DMS53 (cell line): ENCODE data around the gene GMDS.
A peak's percentile ranks its signal among the peaks of the same experiment; 100 is the strongest.

Experiments
- DNase-seq: peaks from one replicate; lab custom pipeline; 2025; lab: John Stamatoyannopoulos, UW

Gene GMDS

DNA sequence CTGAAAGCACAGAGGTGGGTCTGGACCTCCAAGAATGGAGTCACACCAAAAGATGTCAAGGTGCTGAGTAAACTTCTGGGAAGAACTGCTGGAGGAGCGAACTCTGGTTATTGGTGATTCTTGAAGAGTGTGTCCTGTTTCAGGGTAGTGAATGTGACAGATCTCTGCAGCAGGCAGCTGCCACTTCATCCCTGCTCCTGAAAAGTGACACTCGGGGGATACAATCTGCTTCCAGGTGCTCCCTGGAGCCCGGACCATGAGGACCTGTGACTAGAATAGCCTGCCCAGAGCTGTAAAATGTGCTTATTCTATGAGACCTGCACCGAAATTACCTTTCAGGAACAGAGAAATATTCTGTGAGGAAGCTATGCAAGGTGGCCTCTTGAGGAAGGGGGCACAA is 444.6 kb downstream of the GMDS start:
- no peak for DNase-seq

DNA sequence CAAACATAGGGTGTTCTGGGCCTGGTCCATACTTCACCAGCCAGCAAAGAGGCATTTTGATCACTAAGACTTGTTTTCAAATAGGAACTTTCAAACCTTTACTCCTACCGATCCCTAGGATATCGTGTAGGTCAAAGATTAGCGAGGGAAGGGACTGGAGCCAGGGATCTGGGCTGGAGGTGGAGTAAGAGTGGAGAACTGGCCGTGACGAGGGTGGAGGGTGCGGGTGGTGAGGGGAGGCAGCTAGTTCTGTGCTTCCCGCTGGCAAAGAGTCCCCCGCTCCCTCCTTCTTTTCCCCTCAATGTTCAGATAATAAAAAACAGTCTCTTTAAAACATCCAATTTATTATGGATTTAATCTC is 446.5 kb downstream of the GMDS start:
- DNase-seq: no peak

DNA sequence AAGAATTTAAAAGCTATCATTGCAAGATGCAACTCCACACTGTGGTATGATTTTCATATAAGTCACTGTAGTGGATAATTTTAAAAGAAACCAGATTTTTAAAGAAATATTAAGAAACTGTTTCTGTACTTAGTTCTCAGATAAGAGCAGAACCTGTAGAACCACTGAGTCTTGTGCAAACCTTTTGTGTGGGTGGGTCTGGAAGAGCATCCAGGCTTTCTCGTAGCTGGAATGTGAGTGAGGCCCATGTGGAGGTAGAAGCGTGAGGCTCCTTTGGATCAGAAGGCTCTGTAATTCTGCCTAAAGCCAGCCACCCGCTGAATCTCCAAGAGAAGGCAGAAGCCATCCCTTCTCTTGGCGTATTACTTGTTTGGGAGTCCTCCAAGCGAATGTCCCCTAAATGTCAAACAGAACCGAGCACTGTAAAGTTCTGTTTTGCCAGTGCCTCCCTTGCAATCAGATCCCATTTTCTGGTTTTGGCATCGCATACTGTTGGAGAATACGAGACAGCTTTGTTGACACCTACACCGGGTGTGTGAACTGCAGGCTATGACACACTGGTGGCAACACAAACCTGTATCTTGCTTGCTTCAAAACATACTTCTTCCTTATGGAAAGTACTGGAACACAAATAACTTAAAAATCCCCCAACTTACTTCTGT is 447.0 kb downstream of the GMDS start:
- DNase-seq: no peak

DNA sequence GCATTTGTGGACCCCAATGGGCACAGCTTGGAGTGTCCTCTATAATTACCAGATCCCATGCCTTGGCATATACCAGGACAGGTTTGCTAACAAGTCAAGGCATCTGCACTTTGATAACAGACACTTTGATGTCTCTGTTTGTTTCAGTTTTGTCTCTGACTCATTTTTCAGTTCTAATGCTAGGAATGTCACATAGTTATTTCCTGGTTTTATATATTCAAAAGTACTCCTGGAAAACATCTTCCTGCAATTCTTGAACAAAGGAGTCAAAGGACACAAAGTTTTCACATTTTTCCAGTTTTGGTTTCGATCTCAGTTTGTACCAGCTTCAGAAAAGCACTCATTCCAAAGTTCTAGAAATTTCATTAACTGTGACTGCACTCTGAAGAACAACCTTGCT is 447.6 kb downstream of the GMDS start:
- DNase-seq: peak; percentile 19

DNA sequence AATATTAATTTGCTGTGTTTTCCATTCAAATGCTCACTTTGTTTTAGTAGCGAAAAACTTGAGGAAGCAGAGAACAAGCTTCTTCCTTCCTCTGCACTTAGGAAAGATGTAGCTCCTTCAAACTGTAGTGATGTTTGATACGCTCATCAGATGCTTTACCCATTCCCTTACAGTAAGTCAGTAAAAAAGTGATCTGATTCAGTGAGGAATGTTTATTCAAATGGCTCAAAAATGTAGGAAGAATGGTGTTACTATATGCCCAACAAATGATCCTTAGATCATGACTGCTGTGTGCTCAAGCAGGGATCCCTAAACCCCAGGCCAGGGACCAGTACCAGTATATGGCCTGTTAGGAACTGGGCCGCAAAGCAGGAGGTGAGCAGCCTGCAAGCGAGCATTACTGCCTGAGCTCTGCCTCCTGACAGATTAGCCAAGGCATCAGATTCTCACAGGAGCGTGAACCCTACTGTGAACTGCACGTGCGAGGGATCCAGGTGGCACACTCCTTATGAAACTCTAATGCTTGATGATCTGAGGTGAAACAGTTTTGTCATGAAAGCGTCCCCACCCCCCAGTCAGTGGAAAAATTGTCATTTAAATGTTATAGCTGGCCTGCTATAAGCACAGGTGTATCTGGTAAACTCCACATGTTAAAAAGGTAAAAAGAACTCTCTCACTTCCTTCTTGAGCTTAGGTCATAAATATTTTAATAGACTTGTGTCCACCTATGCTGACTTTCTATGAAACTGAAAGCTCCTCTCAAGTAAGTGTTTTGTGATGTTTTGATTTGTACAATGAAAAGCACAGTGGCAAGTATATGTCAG is 448.5 kb downstream of the GMDS start:
- no peak for DNase-seq

DNA sequence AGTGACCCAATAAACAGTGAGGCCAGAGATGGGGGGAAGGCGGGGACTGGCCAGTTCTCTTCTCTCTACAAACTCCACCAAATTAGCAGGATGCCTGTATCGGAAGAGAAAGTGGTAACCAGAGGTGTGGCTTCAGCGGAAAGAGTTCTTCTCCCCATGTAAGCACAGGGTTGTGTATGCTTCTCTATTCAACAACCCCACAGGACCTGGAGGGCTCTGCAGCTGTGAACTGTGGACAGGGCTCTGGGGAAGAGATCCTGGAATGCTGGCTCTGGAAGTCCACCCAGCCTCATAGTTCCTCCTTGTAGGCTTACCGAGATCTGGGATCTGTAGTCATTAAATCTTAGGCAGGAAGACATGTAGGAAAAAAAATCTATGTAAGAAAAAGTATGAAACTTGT is 449.5 kb downstream of the GMDS start:
- no peak for DNase-seq

DNA sequence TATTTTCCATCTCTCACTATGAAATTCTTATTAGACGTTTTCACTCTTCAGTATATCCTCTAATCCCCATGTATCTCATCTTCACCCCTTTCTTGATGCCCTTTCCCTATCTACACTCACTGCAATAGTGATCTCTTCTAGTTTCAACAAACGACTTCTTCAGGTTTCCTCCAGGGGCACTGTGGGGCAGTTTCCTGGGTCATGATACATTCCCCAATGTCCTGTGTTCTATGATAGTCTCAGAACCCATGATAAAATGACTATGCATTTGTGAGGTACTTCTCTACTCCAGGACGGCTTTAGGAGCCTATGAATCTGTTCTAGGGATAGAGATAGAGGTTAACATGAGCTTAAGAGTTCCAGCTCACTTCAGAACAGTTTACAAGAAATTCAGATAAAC is 452.4 kb downstream of the GMDS start:
- peak; percentile 80 for DNase-seq

DNA sequence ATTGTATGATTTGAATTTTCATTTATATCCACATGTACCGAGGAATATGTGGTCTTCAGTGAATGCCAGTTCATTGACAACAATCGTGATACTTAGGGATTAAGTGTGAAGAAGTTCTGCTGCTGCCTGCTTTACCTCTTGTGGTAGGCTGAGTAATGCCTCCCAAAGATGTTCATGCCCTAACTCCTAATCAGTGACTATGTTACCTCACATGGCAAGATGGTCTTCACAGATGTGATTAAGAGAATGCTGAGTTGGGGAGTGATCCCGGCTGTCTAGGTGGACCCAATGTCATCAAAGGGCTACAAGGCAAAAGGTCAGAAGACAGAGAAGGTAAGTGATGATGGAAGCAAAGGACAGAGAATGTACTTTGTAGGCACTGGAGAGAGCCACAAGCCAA is 454.7 kb downstream of the GMDS start:
- no peak for DNase-seq

DNA sequence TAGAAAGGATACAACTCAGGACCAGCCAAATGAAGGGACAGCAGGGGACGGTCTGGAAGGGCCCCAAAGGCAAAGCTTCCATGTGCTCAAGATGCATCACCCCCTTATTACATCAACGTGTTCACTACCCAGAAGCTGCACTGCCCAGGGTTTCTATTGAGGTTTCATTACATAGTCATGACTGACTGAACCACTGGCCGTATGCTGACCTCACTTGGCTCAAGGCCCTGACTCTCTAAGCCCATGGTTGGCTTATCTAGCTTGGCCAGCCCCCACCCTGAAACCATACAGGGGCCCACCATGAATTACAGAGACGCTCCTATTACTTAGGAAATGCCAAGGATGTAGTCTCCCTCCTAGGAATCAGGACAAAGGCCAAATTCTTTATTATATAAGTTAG is 456.3 kb downstream of the GMDS start:
- DNase-seq: no peak

DNA sequence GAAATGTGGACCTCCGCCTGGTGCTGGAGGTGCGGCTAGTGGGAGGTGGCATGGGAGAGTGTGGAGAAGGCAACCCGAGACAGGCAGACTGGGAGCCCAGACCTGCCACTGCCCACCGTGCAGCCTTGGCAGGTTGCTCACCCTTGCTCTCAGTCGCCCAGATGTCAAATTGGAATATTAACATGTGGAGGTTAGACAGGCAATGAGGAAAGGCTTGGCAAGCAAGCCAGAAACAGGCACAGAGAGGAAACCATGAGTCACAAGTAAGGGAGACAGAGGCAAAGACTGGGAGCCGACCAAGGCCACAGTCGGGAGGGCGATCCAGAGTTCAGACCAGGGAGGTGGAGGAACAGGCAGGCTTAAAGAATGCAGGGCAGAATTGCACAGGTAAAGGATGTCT is 457.5 kb downstream of the GMDS start:
- no peak for DNase-seq

DNA sequence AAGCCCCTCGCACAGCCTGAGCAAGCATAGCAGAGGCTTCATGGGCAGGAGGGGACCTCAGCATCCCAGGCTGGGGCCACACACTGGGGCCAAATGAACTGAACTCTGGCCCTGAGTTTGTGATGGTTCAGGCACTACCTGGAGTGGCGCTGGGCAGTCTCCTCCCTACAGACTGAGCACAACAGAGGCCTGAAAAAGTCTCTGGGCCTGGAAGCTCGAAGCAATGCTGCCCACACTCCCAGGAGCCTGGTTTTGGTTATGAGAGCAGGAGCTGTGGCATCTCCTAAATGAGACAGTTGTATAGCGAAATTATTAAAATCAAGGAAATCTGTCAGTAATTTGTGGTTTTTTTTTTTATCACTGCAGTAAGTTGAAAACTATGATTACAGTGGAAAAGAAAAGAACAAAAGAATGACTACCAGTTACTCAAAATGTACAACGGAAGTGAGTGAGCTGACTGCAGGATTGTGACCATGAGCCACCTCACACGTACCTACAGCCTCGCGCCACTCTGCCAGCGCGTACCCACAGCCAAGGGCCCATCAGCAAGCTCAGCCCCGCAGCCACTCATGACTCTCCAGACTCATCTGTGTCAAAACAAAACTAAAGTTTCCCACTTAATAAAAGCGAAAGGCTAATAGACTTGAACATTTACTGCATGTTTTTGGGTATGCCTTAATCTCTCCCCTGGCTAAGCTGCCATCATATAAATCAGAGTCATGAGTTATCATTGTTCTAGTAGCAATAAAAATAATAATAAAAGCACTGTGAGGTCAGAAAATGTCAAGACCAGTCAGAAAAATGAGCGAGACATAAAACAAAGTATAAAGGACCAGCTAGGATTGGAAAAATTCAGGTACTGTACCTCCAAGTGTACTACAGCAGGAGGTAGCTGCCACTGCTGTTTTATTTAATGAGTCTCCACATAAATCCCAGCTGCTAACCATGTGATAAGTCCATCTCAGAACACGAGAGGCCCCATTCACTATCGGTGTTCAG is 458.7 kb downstream of the GMDS start:
- DNase-seq: no peak

DNA sequence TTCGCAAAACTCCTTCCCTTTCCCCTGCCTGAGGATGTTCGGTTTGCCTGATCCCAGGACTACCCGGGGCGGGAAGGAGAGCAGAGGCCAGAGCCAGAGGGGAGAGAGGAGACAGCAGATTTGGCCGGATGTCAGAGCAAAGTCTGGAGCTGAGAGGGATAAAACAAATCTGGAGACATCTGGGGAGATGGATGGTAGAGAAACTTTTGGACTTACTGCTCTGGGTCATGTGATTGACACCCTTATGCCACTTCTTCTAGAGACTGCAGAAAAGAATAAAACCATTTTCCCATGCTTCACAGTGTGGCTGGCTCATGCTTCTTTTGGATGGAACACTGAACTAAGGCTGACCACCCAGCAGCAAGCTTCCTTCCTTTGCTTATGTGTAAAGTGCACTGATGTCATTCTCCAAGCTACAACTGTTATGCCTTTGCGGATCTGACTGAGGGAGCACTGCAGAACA is 461.0 kb downstream of the GMDS start:
- DNase-seq: no peak

DNA sequence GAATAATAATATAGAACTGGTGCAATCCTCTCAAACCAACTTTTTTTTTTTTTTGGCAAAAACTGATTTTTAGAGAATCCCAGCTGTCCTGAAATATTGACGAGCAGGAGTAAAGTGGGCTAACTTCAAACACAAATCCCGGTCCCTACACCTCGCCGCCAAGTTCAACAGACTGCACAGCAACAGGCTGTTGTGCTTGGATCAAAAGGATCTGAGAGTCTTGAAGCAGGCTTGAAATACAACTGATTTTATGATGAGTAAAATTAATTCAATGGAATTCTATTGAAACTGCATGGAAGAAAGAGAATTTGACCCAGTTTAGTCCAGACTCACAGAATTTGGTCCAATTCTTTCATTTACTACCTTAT is 463.6 kb downstream of the GMDS start:
- DNase-seq: no peak

DNA sequence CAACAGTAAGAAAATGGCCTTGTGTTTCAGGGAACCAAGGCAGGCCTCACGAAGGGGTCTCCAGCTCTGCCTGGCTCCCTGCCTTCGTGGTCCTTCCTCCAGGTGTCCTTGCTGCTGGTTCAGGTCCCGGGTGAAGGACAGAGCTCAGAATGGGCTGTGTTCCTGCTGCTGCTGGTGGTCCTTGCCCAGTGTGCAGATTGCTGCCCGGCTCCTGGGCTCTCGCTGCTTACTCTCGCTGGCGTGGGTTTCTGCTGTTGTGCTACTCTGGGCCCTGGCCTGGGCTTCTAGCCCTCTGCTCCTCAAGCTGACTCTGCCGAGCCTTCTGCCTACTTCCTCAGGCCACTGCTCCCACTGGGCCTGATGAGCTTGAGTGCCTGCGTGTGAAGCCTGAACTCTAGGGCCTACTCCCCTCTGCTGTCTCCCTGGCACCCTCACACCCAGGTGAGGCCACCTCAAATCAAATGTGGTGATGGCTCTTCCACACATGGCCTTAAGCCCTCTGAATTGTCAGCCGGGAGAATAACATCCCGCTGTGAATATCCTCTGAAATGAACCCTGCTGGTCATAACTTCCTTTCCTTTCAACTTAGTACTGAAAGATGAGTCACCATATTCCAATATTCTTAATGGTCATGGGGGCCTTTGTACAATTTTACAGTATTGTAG is 464.1 kb downstream of the GMDS start:
- no peak for DNase-seq

DNA sequence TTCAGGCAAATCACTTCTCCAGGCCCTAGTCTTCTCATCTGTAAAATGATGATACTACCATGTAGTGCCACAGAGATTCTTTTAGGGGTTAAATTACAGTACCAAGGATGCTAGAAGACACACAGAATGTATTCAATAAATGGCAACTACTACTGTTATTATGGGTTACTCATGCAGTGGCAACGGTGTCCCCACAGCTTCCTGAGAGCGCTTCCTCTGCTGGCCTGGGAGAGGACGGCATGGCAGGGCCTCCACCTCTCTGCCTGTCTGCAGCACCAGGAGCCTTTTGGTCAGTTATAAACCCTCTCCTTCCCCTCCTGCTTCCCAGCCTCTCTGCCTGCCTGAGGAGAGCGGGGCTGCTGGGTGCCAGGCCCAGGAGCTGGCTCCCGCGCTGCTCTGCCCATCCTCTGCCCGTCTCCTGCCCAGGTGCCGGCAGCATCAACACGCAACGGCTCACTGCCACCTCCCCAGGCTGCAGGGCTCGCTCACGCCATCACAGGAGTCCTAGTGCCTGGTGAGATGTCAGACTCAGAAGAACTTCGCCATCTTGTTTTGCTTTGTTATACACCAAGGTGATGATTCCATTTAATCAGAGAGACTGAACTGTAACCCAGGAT is 465.0 kb downstream of the GMDS start:
- DNase-seq: no peak

DNA sequence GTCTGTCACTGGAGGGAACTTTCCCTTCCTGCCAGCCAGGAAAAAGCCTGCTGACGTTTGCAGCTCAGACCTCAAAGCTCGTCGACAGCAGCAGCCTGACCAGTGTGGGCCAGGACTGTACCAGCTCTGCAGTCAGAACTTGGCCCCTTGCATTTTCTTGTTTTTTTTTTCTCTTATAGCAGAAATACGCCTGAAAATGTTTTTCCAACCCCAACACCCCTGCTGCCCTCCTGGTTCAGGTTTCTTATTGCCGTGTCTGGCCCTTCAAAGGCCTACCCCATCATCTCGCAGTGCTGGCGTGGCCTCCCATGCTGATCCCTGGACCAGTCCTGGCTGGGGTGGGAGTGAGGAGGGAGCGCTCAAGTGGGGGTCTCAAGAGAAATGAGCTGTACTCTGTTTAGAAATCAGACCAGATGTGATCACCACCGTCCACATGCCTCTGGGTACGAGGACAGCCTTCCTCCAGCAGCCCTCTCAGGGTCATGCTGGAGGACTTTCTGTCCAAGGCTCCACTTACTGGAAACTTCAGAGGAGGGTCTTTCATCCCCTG is 466.6 kb downstream of the GMDS start:
- DNase-seq: no peak

DNA sequence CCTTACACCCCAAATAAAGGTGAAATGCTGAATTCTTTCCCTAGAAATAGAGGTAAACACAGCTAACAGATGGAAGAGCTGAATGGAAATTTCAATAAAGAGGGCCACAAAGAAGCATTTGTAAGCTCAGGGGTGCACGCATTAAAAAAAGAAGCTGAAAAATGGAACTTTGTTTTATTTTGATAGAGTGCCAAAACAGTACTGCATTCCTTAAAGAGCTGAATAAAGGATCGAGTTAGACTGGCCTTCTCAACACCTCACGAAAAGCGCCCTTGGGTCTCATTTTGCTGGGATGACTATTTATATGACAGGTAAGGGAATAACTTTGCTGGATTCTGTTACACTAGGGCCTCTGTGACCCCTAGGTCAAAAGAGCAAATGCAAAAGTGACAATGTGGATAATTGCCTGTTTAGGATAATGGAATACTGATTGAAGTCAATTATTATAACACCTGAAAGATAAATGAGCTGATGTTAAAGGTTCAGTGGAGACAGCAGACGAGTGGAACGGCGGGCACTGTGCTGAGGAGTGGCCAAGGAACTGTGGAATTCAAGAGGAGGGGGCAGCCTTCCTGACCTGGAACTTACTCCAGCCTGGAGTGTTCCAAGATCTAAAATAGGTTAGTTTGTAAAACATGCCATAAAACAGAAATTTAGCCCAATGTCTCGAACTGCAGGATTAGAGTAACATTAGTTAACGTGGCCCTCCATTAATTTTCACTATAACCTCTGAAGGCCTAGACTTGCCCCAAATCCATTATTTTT is 467.3 kb downstream of the GMDS start:
- DNase-seq: no peak

DNA sequence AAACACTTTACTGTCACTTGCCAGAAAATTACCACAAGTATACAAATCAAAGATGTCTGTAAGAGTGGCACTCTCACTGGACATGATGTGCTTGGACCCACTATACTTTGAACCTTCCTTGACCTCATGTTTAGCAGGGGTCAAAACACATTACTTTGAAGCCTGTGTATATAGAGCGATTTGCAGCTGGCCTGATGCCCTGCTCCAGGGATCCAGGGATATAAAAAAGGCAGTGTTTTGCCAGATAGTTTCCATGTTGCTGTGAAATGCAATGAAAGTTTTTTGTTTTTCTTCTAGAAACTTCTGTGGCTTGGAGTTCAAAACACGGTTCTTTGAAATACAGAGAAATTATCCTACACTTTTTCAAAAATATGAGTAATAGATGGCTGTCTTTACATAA is 470.0 kb downstream of the GMDS start:
- no peak for DNase-seq

DNA sequence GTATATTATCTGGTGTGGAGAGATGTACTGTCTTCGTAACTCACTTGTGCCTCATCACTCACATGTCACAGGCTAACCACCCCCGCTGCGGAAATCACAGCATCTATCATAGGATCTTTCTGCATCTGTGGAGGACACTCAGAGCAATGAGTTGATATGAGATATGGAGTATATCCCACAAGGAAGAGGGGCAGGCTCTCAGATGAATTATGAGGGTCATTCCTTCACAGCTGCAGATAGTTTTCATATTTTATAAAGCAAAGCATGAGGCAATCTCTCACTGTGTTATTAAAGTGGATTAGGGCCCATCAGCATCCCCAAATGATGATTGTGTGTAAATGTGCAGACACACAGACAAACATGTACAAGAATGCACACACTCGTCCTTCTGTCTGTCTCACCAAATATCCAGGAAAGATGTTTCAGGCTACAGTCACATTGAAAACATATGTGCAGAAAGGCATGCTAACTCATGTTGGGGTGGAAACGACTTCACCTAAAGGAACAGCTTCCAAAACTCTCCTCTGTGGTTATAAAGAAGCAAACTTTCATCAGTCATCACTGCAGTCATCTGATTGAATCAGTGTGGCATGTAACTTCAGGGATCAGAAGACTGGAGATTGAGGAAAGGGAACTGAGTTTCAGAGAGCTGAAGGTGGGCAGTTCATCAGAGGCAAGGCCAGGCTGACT is 471.0 kb downstream of the GMDS start:
- no peak for DNase-seq

DNA sequence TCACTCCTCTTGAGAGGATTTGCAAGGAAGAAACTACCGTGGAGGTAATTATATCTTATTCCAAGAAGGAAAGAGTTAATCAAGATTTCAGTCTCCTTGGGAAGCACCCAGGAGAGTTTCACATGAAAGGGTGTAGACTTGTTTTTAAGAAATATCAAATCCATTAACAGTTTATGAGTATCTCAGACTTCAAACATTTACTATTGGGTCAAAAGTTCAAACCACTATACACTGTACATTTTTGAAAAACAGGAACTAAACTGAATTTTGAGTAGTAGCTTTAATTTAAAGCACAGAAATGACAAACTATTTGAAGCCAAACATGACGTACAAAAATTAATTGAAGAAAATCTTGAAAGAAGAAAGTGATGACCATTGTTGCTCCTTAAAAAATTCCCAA is 471.7 kb downstream of the GMDS start:
- no peak for DNase-seq
